COLO668 (cell line): Measurements from ENCODE around the gene ASIP.
A peak's percentile ranks its signal among the peaks of the same experiment; 100 is the strongest.
"Not testable (repeated sequence)": the region's sequence is repeated elsewhere in the genome, so short reads cannot be mapped to it uniquely, and the experiment has no call there.

Experiments
- DNase-seq: peaks from one replicate; lab custom pipeline; 2025; ENCODE audit not compliant: unreplicated experiment; lab: John Stamatoyannopoulos, UW

The ASIP gene

GRCh38 chr20:34282041-34282440 is 40.8 kb downstream of the ASIP start:
- DNase-seq = no peak

DNA sequence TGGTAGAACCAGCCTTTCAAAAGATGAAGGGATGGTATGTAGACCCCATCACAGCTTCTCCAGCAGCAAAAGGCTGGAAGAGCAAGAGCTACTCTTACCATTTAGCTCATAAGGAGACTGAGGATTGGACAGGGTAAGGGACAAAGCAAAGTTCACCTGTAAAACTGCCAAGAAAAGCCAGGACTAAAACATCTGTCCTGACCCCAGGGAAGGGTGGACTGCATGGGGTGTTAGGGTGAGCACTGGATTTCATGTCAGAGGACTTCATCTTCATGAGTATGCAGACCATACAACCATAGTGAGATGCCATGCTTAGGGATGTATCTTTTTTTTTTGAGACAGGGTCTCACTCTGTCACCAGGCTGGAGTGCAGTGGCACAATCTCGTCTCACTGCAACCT is 42.6 kb downstream of the ASIP start:
- no peak for DNase-seq

DNA sequence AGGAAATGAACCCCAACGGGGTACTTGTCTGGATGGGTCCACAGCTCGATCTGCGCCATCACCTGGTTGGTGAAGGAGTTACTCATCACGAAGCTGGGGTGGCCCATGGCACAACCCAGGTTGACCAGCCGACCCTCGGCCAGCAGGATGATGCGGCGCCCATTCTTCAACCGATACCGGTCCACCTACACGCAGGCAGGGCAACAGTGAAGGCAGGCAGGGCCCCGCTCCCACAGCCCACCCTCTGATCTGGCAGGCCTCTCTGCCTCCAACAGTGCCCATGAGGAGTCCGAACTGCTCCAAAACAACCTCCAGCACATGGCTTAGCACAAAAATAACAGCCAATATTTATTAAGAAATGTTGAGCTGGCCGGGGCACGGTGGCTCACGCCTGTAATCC is 44.2 kb downstream of the ASIP start:
- no peak for DNase-seq

DNA sequence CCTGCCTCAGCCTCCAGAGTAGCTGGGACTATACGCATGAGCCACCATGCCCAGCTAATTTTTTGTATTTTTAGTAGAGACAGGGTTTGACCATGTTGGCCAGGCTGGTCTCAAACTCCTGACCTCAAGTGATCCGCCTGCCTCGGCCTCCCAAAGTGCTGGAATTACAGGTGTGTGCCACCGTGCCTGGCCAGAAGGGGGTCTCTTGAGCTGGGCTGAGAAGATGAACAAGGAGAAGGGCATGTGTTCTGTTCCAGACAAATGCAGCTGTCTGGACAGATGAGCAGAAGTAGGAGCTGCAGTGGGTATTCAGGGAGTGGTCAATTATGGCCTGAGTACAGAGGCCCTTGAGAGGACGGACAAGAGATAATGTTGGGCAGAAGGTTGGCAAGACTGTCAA is 46.3 kb downstream of the ASIP start:
- DNase-seq = not testable (repeated sequence)

DNA sequence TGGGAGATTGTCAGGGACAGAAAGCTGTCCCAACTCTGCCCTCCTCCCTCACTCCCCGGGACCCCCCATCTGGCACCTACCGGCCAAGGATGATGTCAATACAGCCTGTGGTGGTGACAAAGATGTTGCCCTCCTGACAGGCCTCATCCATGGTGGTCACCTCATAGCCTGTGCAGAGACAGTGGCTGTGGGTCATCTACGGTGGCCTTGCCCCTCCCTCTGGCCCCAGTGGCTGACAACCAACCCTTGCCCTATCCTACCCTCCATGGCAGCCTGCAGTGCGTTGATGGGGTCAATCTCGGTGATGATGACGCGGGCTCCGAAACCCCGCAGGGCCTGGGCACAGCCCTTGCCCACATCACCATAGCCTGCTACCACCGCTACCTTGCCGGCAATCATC is 49.2 kb downstream of the ASIP start:
- DNase-seq = no peak

DNA sequence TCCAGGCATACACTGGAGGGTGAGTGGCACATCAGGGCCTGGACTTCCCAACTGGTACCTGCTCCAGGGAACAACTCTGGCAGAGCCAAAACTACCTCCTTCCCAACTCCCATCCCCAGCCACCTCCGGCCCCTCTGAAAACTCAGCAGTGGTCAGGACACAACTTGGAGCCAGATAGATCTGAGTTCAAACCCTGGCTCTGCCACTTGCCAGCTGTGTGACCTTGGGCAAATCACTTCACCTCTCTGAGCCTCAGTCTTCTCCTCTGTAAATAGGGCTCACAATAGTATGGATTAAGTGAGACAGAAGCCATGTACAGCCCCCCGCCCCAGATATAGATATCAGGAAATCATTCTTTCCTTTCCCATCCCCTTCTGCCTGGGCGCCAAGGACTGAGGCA is 51.3 kb downstream of the ASIP start:
- DNase-seq = no peak

- DNase-seq = no peak
Observed at GRCh38 chr20:34293119-34293518, 51.9 kb downstream of the ASIP start.

- DNase-seq = no peak
Observed at GRCh38 chr20:34293589-34293988, 52.4 kb downstream of the ASIP start.

GRCh38 chr20:34294563-34294962 is 53.3 kb downstream of the ASIP start:
- DNase-seq = no peak

DNA sequence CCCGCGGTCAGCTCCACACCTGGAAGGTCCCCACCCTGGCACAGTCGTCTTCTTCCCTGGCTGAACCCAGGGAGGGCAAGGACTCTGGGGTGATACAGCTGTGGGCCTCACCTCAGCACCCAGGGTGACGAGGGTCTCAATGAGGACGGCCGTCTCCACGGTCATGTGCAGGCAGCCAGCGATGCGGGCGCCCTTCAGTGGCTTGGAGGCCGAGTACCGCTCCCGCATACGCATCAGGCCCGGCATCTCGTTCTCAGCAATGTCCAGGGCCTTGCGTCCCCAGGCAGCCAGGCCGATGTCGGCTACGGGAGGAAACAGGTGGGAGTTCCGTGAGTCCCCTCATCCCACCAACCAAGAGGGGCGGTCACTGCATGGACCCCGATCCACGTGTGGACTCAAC is 54.1 kb downstream of the ASIP start:
- DNase-seq = no peak

DNA sequence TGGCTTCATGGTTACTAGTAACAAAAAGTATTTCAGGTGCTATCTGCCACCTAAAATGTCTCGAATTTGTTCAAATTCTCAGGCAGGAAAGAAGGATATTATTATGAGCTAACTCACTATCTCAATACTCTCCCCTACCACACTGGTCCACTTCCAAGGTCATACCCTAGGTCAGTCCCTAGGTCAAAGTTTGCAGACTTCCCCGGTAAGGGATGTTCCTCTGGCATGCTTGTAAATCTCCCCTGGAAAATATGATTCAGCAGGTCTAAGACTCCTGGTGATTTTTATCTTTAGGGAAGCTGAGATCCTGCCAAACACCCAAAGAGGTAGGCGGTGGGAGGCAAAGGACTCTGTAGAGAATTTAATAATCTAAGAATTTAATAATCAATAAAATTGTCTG is 55.2 kb downstream of the ASIP start:
- DNase-seq = no peak

DNA sequence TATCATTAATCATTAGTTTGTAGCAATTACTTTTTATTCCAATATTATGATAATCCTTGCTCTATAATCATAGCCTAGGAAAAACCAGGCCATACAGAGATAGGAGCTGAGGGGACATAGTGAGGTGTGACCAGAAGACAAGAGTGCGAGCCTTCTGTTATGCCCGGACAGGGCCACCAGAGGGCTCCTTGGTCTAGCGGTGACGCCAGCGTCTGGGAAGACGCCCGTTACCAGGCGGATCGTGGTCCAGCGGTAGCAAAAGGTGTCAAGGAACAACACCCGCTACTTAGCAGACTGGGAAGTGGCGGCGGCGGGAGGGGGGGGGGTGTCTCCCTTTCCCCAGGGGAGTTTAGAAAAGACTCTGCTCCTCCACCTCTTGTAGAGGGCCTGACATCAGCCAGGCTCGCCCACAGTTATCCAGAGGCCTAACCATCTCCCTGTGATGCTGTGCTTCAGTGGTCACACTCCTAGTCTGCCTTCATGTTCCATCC is 57.1 kb downstream of the ASIP start:
- not testable (repeated sequence) for DNase-seq

- no peak for DNase-seq
Observed at GRCh38 chr20:34299556-34300255, 58.5 kb downstream of the ASIP start.

- peak; percentile 57 for DNase-seq
Observed at GRCh38 chr20:34300256-34300806, 59.1 kb downstream of the ASIP start.

- peak; percentile 39 for DNase-seq
Observed at GRCh38 chr20:34300809-34301586, 59.8 kb downstream of the ASIP start.

DNA sequence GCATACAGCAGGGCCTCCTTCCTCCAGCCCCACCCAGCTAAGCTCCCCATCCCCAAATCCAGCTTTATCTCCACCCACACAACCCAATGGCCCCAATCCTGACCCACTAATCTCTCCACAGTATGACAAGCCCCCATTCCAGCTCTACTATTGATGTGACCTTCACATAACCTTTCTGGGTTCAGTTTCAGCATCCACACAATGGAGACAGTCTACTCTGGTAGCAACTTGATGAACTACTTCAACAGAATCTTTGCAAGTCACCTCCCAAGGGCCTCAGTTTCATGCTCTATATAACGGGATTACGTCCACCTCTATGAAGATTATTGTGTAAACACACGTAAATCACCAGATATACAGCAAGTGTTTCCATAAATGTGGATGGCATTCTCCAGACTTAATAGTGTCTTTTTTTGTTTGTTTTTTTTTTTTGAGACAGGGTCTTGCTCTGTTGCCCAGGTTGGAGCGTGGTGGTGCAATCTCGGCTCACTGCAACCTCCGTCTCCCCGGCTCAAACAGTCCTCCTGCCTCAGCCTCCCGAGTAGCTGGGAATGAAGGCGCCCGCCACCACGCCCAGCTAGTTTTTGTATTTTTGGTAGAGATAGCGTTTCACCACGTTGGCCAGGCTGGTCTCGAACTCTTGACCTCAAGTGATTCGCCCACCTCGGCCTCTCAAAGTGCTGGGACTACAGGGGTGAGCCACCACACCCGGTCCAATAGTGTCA is 60.5 kb downstream of the ASIP start:
- DNase-seq = no peak

GRCh38 chr20:34302312-34302722 is 61.1 kb downstream of the ASIP start:
- peak; percentile 36 for DNase-seq

GRCh38 chr20:34302723-34303533 is 61.7 kb downstream of the ASIP start, which contains the start of gene AHCY:
TSS of gene AHCY (minus strand) at chr20:34303355. CDS start at chr20:34303270, 85 bp downstream.
- peak; percentile 99 for DNase-seq

GRCh38 chr20:34305333-34306230 is 64.4 kb downstream of the ASIP start:
- no peak for DNase-seq
